Left lung (tissue), 10 donors: ENCODE results near the gene HIP1. TPM values are rescaled to one million over a fixed set of nuclear protein-coding genes. Genes with fewer than 3 reads are reported as not detected.
A peak's percentile ranks its signal among the peaks of the same experiment; 100 is the strongest.

Experiments
- ATAC-seq: fragments of 200-7000 bp; cut with Tn5 transposase; one replicate; pipeline ENCODE4 v1.9.1; 2020; ENCODE audit warnings: moderate library complexity
- DNase-seq, 4 donors: peaks; one replicate each; pipeline ENCODE4 v3.0.0-alpha.2; 2013 to 2020
- H3K27ac ChIP-seq, 2 donors: fragments of 200-600 bp; sonication (generic) in 1 of 2; one replicate each; pipeline versions ENCODE4 v1.5.0 to v1.8.0; 2020 to 2021
- H3K27me3 ChIP-seq, 2 donors: fragments of 200-600 bp; sonication (generic) in 1 of 2; one replicate each; pipeline versions ENCODE4 v1.5.0 to v1.8.0; 2020 to 2021
- H3K36me3 ChIP-seq, 2 donors: fragments of 200-600 bp; sonication (generic) in 1 of 2; one replicate each; pipeline versions ENCODE4 v1.5.0 to v1.8.0; 2020 to 2021
- H3K4me1 ChIP-seq, 2 donors: fragments of 200-600 bp; one replicate each; pipeline ENCODE4 v1.8.0; 2021
- H3K4me3 ChIP-seq, 2 donors: fragments of 200-600 bp; sonication (generic) in 1 of 2; one replicate each; pipeline versions ENCODE4 v1.5.0 to v1.8.0; 2020 to 2021; ENCODE audit warnings: mild to moderate bottlenecking in 1 of 2
- H3K9me3 ChIP-seq, 2 donors: fragments of 200-600 bp; sonication (generic) in 1 of 2; one replicate each; pipeline versions ENCODE4 v1.5.0 to v1.8.0; 2020 to 2021
- intact Hi-C, 2 donors: fragments of 100-400 bp; cut with DNase I; formaldehyde crosslinking; loops; one replicate each; pipeline versions ENCODE4 v1.11.2 to v1.14.2; 2022
- polyA plus RNA-seq, 6 donors: library from polyadenylated mRNA; unstranded; fragments of 120-200 nt; gene quantifications; one replicate each; pipeline ENCODE4 v1.2.1, GENCODE V29; 2013; ENCODE audit not compliant: insufficient read length in 6 of 6
- total RNA-seq, 2 donors: library from RNA; stranded (reverse); fragmentation: NEBNext Ultra II Directional; extraction: Animal tissue kit (Norgen Biotek cat#: 25700); gene quantifications; one replicate each; pipeline ENCODE4 v1.2.1, GENCODE V29; 2021
- TF ChIP-seq, protein P1 (sequence below), 2 donors: fragments of 200-600 bp; sonication (generic) in 1 of 2; IDR thresholded peaks; one replicate each; pipeline versions ENCODE4 v1.5.0 to v1.8.0; 2021; ENCODE audit warnings: antibody characterized with exemption in 2 of 2
- donor health status: DM: no; HTN: yes; CAD: no.
- donor health status: DM: no; HTN: no; CAD: no.

Gene HIP1
- total and polyA plus RNA-seq, 8 donors, result 41.9 to 84.2 (median 46.0) TPM

DNA sequence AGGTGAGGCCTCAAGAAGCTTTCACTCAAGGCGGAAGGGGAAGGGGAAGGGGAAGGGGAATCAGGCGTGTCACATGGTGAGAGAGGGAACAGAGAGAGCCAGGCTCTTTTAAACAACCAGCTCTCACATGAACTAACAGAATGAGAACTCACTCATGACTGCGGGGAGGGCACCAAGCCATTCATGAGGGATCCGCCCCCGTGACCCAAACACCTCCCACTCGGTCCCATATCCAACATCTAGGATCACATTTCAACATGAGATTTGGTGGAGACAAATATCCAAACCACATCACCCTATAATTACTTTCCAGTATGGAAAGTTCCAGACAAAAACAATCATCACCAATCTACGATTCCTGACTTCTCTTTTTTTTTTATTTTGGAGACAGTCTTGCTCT, 22.9 kb downstream of the HIP1 start:
- H3K36me3 ChIP-seq, result no peaks in the 10 kb centered on the region
- intact Hi-C loops, result no loop called here
- no peak overlapping the region for H3K27ac ChIP-seq
- peaks cover 20 to 30% of the 10 kb centered on the region in 2 donors for H3K4me1 ChIP-seq
- H3K9me3 ChIP-seq, result no peaks in the 10 kb centered on the region
- DNase-seq (no peak), ATAC-seq (no peak)
- TF ChIP-seq, protein P1, sequence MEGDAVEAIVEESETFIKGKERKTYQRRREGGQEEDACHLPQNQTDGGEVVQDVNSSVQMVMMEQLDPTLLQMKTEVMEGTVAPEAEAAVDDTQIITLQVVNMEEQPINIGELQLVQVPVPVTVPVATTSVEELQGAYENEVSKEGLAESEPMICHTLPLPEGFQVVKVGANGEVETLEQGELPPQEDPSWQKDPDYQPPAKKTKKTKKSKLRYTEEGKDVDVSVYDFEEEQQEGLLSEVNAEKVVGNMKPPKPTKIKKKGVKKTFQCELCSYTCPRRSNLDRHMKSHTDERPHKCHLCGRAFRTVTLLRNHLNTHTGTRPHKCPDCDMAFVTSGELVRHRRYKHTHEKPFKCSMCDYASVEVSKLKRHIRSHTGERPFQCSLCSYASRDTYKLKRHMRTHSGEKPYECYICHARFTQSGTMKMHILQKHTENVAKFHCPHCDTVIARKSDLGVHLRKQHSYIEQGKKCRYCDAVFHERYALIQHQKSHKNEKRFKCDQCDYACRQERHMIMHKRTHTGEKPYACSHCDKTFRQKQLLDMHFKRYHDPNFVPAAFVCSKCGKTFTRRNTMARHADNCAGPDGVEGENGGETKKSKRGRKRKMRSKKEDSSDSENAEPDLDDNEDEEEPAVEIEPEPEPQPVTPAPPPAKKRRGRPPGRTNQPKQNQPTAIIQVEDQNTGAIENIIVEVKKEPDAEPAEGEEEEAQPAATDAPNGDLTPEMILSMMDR (IDR thresholded peaks at IDR 0.05), result no peak
- no peaks in the 10 kb centered on the region for H3K27me3 ChIP-seq
- H3K4me3 ChIP-seq, result no peak overlapping the region

DNA sequence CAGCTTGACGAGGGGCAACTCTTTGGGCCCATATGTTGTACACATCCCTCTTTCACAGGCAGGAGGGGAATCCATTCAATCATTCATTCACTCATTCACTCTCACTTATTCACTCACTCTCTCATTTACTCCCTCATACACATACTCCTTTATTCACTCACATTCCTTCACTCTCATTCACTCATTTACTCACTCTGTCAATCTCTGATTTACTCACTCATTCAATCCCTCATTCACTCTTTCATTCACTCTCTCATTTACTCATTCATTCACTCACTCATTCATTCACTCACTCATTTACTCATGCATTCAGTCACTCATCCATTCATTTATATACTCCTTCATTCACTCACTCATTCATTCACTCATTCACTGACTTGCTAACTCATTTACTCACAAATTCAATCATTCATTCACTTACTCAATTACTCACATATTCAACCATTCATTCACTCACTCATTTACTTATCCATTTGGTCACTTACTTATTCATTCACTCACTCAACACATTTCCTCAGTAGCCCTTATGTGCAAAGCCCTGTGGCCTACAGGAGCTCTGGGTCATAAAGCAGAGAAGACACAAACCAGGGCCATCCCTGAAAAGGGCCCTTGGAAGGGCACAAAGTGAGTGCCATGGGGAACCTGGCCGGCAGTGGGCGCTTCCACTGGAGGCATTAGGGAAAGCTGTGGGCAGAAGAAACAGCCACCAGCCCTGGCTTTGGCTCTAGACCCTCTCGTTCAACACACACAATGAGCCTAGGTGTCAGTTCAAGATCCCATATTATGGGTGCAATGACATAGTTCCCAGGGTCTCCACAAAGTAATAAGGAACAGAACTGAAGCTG, 26.0 kb downstream of the HIP1 start:
- intact Hi-C loops, result no loop called here
- H3K27me3 ChIP-seq, result no peaks in the 10 kb centered on the region
- ATAC-seq (no peak), DNase-seq (no peak)
- H3K4me1 ChIP-seq, result peaks cover 20 to 32% of the 10 kb centered on the region in 2 donors
- TF ChIP-seq, protein P1 (IDR thresholded peaks at IDR 0.05), result no peak
- no peaks in the 10 kb centered on the region for H3K36me3 ChIP-seq
- H3K4me3 ChIP-seq, result no peak overlapping the region
- peak overlapping the region; percentile 10 to 88 for H3K27ac ChIP-seq
- H3K9me3 ChIP-seq, result peaks cover 0 to 22% of the 10 kb centered on the region in 2 donors

DNA sequence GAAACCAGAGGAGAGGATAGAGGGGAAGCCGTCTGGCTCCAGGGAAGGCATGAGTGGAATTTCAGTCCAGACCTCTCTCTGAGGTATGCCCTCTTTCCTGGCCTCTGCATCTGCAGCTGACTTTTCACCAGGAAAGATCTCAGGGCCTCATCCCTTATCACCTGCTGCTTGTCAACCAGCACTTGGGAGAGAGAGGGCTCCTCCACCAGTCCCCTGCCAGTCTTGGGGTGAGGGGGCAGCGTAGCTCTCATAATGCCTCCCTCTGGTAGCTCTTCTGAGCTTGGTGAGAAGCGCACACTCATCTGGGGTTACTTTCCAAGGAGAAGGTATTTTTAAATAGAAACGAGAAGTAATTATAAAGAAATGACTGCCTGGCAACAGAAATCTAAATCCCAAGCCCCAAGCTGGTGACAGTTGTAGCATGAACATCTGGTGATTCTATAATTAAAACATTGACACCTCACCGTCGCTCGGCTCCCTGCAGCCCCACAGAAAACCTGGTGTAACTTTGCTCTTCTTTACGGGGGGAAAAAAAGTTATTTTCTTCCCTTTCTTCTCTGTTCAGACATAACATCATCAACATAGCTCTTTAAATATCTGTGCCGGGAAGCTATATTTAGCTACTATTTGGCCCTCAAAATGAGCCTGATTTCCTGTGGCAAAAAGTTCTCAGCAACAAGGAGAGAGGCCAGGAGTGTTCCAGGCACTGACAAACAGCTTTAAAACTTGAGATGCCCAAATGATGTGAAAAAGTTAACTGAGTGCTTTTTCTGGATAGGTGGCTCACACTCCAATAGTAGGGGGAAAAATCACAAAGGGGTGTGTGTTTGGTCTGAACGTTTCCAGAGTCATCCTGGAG, 26.9 kb downstream of the HIP1 start:
- peaks cover 20 to 27% of the 10 kb centered on the region in 2 donors for H3K4me1 ChIP-seq
- TF ChIP-seq, protein P1 (IDR thresholded peaks at IDR 0.05), result no peak
- H3K36me3 ChIP-seq, result no peaks in the 10 kb centered on the region
- H3K9me3 ChIP-seq, result peaks cover 0 to 22% of the 10 kb centered on the region in 2 donors
- no peak for DNase-seq
- intact Hi-C loops, result no loop called here
- peak overlapping the region; percentile 10 to 88 for H3K27ac ChIP-seq
- H3K4me3 ChIP-seq, result no peak overlapping the region
- H3K27me3 ChIP-seq, result no peaks in the 10 kb centered on the region
- peak; percentile 83 for ATAC-seq

DNA sequence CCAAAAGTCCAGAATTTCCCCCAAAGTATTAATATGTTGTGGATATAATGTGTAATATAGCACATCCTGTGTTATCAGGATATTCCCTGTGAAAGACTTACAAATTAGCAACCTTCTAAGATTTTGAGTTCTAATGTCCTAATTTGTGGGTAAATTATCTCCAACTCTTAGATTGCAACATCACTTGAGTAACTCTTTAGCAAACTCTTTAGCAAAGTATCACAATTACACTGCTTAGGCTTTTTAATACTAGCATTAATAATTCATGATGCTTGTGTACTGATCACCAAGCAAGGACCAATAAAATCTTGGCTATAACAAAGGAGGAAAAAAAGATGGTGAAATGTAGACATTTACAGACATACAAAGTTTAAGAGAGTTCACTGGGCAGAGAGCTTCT, 27.7 kb downstream of the HIP1 start:
- H3K36me3 ChIP-seq, result no peaks in the 10 kb centered on the region
- H3K4me3 ChIP-seq, result no peak overlapping the region
- TF ChIP-seq, protein P1 (IDR thresholded peaks at IDR 0.05), result no peak
- H3K4me1 ChIP-seq, result peaks cover 20 to 27% of the 10 kb centered on the region in 2 donors
- ATAC-seq (peak; percentile 32), DNase-seq (no peak)
- intact Hi-C loops, result no loop called here
- no peaks in the 10 kb centered on the region for H3K27me3 ChIP-seq
- peak overlapping the region; percentile 10 to 88 for H3K27ac ChIP-seq
- peaks cover 0 to 22% of the 10 kb centered on the region in 2 donors for H3K9me3 ChIP-seq

DNA sequence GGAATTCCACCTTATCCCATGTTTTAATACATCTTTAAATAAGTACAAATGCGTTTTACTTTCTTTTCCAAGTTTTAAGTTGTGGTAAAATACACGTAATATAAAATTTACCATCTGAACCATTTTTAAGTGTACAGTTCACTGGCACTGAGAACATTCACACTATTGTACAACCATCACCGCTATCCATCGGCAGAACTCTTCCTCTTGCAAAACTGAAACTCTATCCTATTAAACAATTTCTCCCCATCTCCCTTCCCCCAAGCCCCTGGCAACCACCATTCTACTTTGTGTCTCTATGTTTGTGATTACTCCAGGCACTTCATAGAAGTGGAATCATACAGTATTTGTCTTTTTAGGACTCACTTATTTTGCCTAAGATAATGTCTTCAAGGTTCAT, 33.8 kb downstream of the HIP1 start:
- Histone ChIP-seq H3K4me3 (no peak overlapping the region), H3K36me3 (no peaks in the 10 kb centered on the region), H3K27ac (no peak overlapping the region), H3K27me3 (no peaks in the 10 kb centered on the region), H3K9me3 (peaks cover 0 to 15% of the 10 kb centered on the region in 2 donors), H3K4me1 (no peaks in the 10 kb centered on the region)
- DNase-seq (no peak), ATAC-seq (no peak)
- intact Hi-C loops, result no loop called here
- TF ChIP-seq, protein P1 (IDR thresholded peaks at IDR 0.05), result no peak
